GM21737 (cell line): ENCODE results near the gene MYO18B.

Source experiments
- ATAC-seq: cut with Tn5 transposase; IDR thresholded peaks from one replicate; pipeline ENCODE4 v1.9.1; 2021; ENCODE audit warnings: mild to moderate bottlenecking, moderate library complexity; ENCODE audit not compliant: unreplicated experiment

Gene MYO18B

GRCh38 chr22:25817092-25817943, 75.3 kb downstream of the MYO18B start:
- no peak for ATAC-seq

GRCh38 chr22:25818541-25818940, 76.6 kb downstream of the MYO18B start:
- ATAC-seq: no peak

- ATAC-seq: no peak
Observed at GRCh38 chr22:25822344-25822743, 80.4 kb downstream of the MYO18B start.

GRCh38 chr22:25823276-25823675, 81.3 kb downstream of the MYO18B start:
- ATAC-seq: no peak

DNA sequence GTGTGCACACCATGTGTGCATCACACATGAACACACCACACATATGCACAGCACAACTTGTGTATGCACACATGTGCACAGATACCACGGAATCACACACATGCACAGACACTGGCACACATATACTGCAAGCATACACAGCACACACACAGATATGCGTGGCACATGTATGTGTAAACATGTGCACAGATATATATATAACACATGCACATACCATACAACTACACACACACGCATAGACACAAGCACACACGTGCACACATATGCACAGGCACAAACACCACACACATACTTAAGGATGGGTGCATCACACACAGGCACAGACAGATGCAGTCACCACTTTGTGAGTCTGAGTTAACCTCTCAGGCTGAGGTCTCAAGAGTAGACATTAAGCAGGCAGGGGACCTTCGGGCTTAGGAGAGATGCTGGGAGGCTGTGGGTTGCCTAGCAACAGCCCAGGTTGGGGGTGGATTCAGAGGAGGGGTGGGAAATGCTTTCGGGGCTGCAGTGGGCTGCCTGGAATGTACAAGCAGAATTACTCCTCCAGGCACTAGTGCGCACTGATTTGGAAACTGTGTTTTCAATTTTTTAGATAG, 82.9 kb downstream of the MYO18B start:
- no peak for ATAC-seq

DNA sequence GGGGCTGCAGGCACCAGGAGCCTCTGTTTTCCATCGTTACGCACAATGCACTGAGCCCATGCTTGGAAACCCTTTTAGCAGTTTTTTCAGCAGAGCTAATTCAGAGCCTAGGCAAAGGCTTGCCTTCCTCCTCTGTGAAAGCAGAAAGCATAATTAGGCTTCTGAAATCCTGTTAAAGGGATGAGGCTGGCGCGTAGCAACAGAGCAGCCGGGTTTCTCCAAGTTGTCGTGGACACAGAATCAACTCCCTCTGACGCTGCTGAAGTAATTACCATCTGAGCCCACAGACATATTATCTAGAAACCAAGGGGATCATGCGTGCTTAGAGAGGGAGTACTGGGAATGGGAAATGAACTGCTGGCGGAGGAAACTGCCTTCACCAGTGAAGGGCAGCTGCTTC, 85.4 kb downstream of the MYO18B start:
- no peak for ATAC-seq

DNA sequence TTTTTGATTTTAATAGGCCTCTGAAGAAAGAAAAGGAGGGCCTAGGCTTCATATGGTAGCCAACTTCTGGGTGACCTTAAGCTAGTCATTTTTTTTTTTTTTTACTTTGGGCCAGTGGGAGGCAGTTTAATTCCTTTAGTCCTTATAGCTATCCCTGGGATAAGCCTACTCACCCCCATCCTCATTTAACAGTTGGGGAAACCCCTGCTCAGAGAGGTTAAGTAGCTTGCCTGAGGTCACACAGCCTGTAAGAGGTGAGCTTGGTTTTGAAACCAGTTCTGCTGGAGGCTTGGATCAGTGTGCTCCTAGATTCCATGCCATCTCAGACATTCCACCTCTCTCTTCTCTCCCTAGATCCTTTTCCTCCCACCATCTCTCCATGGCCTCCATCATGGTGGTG, 86.4 kb downstream of the MYO18B start:
- no peak for ATAC-seq

DNA sequence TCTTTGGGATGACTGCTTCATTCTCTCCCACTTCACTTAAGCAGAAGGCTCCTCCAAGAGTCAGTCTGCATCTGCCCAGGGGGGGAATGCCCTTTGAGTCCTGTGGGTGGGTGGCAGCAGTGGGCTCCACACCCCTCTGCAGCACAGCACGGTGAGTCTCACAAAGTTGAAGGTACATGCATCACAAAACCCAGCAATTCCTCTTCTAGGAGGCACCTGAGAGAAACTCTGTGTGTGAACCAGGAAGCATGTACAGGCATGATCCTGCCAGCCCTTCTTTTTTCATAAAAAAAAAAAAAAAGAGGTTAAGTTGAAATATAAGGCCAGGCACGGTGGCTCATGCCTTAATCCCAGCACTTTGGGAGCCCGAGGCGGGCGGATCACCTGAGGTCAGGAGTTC, 87.2 kb downstream of the MYO18B start:
- ATAC-seq: no peak

DNA sequence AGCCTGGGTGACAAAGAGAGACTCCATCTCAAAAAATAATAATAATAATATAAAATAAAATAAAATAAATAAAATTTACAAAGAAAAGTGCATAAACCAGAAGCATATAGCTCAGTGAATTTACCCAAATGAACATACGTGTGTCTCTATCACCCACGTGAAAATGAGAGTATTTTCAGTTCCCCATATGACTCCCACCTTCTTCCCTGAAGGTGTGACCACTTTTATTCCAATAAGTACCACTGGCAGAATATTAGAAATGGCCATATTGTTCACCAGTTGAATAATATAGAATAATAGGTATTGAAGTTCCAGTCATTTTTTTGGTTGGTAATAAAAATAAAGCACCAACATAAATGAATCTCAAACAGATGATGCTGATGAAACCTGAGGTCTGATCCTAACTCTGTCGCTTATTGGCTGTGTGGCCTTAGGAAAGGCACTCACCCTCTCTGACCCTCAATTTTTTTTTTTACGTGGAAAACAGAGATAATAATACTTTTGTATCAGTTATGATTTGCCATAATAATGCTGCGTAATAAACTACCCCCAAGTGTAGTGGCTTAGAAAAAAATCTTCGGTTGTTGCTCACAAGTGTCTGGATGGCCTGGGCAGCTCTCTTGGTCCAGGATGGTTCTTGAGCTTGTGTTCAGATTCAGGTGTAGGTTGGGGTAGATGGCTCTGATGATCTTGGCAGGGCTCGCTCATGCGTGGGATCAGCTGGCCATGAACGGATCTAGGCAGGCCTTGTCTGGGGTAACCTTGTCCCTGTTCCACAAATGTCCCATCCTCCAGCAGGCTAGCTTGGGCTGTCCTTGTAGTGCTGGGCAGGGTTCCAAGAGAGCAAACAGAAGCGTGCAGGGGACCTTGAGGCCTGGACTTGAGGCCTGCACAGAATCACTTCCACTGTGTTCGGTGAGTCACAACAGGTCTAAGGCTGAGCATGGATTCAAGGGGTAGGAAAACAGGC, 88.1 kb downstream of the MYO18B start:
- ATAC-seq: no peak

GRCh38 chr22:25833091-25833490, 91.1 kb downstream of the MYO18B start:
- ATAC-seq: no peak

DNA sequence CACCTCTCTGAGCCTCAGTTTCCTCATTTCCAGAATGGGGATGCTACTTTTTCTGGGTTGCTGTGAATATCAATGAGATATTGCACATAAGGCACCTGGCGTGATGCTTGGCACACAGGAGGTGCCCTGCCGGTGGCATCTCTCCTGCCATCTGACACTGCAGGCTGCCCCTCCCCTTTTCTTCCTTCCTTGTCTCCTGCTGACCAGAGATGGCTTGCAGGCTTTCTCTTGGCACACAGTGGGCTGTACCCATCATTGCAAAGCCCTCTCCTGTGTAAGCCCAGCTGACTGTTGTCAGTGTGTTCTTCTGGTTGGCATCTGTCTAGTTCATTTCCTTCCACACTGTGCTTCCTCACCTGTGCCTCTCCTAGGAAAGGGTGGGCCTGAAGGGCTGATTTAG, 91.7 kb downstream of the MYO18B start:
- ATAC-seq: no peak

DNA sequence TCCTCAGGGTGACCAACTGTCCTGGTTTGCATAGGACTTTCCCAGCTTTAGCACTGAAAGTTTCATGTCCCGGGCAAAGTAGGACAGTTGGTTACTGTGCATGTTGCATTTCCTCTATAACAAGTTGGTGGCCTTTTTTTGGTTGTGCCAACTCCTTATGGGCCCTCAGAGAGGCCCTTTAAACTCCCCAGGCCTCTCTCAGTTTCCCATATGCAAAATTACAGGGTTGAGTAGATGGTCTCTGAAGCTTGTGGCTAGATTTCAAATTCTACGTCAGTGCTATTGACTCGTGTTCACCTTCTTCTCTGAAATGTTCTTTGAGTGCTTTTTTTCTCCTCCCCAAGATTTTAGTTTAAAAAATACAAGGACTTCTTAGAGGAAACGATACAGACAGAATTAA, 92.5 kb downstream of the MYO18B start:
- ATAC-seq: no peak

GRCh38 chr22:25835348-25835747, 93.4 kb downstream of the MYO18B start:
- no peak for ATAC-seq

- no peak for ATAC-seq
Observed at GRCh38 chr22:25837288-25837900, 95.4 kb downstream of the MYO18B start.

DNA sequence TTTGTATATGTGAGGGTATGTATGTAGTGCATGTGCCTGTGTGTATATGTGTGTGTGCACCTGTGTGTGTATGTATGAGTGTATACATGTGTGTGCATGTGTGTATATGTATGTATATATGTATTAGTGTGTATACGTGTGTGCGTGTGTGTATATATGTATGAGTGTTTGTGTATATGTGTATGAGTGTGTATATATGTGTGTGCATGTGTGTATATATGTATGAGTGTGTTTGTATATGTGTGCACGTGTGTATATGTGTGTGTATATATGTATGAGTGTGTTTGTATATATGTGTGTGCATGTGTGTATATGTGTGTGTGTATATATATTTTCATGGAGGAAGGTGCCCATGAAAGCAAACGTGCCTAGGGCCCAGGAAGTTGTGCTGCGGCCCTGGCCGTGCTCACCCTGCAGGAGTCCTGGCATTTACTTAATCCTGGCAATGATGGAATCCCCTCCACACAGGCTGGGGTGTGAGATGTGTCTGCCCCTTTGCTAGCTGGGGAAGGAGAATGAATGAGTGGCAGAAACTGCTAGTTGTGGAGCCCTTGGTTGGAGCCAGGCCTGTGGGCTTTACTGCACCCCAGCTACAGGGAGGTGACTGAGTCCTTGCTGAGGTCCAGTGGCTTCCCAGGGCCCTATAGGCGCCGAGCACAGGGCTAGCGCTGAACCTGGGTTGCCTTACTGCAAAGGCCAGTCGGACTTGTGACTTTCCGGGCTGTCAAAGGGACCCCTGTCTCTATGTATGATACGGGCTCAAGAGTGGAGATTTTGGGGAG, 97.2 kb downstream of the MYO18B start:
- no peak for ATAC-seq

DNA sequence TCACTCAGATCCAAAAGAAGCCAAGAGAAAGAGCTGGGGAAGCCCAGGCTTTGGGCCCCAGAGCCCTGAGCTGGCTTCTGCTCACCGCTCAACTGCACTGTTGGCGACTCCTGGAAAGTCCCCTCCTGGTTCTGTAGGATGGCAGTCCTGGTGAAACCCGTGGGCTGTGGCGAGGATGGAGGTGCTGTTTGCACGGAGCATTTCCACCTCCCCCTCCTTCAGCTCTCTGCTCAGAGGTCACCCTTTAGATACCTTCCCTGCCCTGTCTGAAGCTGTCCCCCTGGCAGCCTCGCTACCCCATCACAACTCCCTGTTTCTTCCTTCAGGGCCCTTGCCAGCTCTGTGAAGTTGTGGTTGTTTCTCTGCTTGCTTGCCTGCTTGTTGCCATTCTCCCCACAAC, 97.8 kb downstream of the MYO18B start:
- no peak for ATAC-seq

DNA sequence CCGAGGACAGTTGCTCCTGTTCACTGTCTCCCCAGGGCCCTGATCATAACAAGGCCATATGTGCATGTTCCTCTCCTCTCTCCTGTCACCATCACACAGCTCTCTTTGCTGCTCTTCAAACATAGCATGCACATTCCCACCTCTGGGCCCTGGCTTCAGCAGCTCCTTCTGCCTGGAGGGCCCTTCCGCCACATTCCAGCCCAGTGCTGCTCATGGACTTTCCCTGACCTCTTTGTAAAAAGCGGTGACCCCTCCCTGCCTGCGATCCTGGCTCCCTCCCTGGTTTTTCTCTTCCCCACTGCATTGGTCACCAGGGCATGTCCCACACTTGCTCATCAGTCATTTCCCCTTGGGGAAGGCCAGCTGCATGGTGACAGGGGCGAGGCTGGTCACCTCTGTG, 98.2 kb downstream of the MYO18B start:
- no peak for ATAC-seq

DNA sequence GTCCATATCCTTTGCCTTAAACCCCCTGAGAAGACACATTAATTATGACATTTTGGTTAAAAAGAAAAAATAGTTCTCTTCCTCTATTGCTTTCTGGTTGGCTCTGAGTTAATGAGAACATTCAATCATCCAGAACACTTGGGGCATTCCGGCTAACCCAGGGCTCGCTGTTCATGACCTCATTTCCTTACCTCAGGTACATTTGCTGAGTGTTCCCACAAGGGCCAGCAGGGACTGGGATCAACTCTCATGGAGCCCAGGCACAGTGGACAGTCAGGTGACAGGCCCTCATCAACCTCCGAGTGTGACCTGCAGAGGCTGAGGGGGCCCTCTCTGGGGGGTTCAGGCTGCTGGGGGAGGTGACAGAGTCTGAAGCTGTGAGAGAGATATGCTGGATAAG, 98.9 kb downstream of the MYO18B start:
- ATAC-seq: no peak

- ATAC-seq: no peak
Observed at GRCh38 chr22:25841775-25842174, 99.8 kb downstream of the MYO18B start.

DNA sequence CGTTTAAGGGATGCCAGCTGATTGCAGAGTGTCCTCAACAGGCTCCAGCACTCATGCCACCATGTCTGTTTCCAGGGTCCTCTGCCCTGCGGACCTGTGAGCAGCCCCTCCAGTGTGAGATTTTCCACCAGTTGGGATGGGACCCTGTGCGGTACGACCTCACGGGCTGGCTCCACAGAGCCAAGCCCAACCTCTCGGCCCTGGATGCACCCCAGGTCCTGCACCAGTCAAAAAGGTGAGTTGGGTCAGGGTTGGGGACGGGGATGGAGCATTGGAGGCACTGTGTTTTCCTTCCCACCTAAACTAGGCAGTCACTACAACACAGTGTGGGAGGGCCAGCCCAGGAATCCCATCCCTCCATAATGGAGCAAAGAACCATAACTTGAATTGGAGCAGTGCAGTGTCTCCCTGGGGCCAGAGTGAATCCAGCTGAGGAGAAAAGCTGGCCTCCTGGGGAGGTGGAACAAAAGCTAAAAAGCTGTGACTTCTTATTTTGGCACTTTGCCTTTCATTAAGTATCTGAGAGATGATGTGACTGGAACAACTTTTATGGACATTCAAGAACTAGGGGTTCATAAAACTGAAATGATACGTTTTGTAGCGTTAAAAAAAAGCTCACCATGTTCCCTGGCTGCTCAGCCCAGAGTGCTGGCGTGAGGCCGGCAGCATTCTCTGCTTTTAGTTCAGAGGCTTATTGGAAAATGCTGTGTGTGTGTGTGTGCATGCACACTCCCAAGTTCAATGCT, 101.8 kb downstream of the MYO18B start:
- no peak for ATAC-seq
